ENCODE results near the gene TANC1.

- no peak for TF ChIP-seq CTCF (IDR thresholded peaks at IDR 0.05; ENCODE audit: borderline replicate concordance, extremely low read depth, low read length, poor library complexity, severe bottlenecking)
- no peak for TF ChIP-seq EZH2 (IDR thresholded peaks at IDR 0.05; ENCODE audit: borderline replicate concordance, low read depth, low read length, severe bottlenecking)
Measured at GRCh38 chr2:159199761-159200465, 231.5 kb downstream of the TANC1 start.

Data from DND-41 (cell line).